HG03432 (cell line): ENCODE data around the gene KCTD1.

Experiments
- ATAC-seq: cut with Tn5 transposase; IDR thresholded peaks from one replicate; pipeline ENCODE4 v1.9.1; 2021; ENCODE audit warnings: mild to moderate bottlenecking, moderate library complexity; ENCODE audit not compliant: unreplicated experiment

Gene KCTD1

GRCh38 chr18:26524504-26525351, 23.6 kb downstream of the KCTD1 start:
- no peak for ATAC-seq

GRCh38 chr18:26524002-26524401, 24.4 kb downstream of the KCTD1 start:
- no peak for ATAC-seq

- no peak for ATAC-seq
These were observed 26.7 kb downstream of the KCTD1 start for GRCh38 chr18:26521617-26522016.

GRCh38 chr18:26520974-26521373, 27.4 kb downstream of the KCTD1 start:
- ATAC-seq, result no peak

- ATAC-seq, result no peak
These were observed 29.2 kb downstream of the KCTD1 start for GRCh38 chr18:26519114-26519513.

- no peak for ATAC-seq
These were observed 31.4 kb downstream of the KCTD1 start for GRCh38 chr18:26516964-26517363.

- ATAC-seq, result no peak
These were observed 32.5 kb downstream of the KCTD1 start for GRCh38 chr18:26515643-26516487.

GRCh38 chr18:26511339-26512071, 36.8 kb downstream of the KCTD1 start:
- no peak for ATAC-seq

- ATAC-seq, result no peak
These were observed 38.0 kb downstream of the KCTD1 start for GRCh38 chr18:26510337-26510736.

GRCh38 chr18:26506012-26506411, 42.3 kb downstream of the KCTD1 start:
- no peak for ATAC-seq

- ATAC-seq, result no peak
These were observed 43.5 kb downstream of the KCTD1 start for GRCh38 chr18:26504831-26505230.

GRCh38 chr18:26503382-26503781, 45.0 kb downstream of the KCTD1 start:
- ATAC-seq, result no peak

GRCh38 chr18:26502823-26503222, 45.5 kb downstream of the KCTD1 start:
- no peak for ATAC-seq

GRCh38 chr18:26497866-26498265, 50.5 kb downstream of the KCTD1 start:
- no peak for ATAC-seq

GRCh38 chr18:26496528-26496927, 51.8 kb downstream of the KCTD1 start:
- ATAC-seq, result no peak

GRCh38 chr18:26495287-26495686, 53.1 kb downstream of the KCTD1 start:
- ATAC-seq, result no peak

- no peak for ATAC-seq
These were observed 55.3 kb downstream of the KCTD1 start for GRCh38 chr18:26493021-26493420.

GRCh38 chr18:26491194-26491816, 57.0 kb downstream of the KCTD1 start:
- no peak for ATAC-seq

- ATAC-seq, result no peak
These were observed 58.5 kb downstream of the KCTD1 start for GRCh38 chr18:26489881-26490280.

- ATAC-seq, result no peak
These were observed 59.2 kb downstream of the KCTD1 start for GRCh38 chr18:26489191-26489590.
